Glutamatergic neuron (in vitro differentiated cells): ENCODE measurements around the gene IFIT1. TPM values are rescaled to one million over a fixed set of nuclear protein-coding genes. Genes with fewer than 3 reads are reported as not detected.

Source experiments
- DNase-seq: peaks from one replicate; pipeline ENCODE4 v3.0.0; 2022
- H3K27ac Mint-ChIP-seq: one replicate; pipeline ENCODE4 v1.8.0; 2020; ENCODE audit warnings: mild to moderate bottlenecking, mixed read lengths, inconsistent platforms; ENCODE audit not compliant: unreplicated experiment
- H3K27me3 Mint-ChIP-seq: one replicate; pipeline ENCODE4 v1.8.0; 2020; ENCODE audit warnings: mild to moderate bottlenecking, moderate library complexity, mixed read lengths, inconsistent platforms; ENCODE audit not compliant: unreplicated experiment
- H3K36me3 Mint-ChIP-seq: one replicate; pipeline ENCODE4 v1.8.0; 2020; ENCODE audit warnings: mild to moderate bottlenecking, mixed read lengths, inconsistent platforms; ENCODE audit not compliant: unreplicated experiment
- H3K4me1 Mint-ChIP-seq: one replicate; pipeline ENCODE4 v1.8.0; 2020; ENCODE audit warnings: mild to moderate bottlenecking, low read depth, mixed read lengths, inconsistent platforms; ENCODE audit not compliant: unreplicated experiment
- H3K4me3 Mint-ChIP-seq: one replicate; pipeline ENCODE4 v1.8.0; 2020; ENCODE audit warnings: mild to moderate bottlenecking, mixed read lengths, inconsistent platforms; ENCODE audit not compliant: unreplicated experiment
- H3K9me3 Mint-ChIP-seq: one replicate; pipeline ENCODE4 v1.8.0; 2020; ENCODE audit warnings: mild to moderate bottlenecking, moderate library complexity, mixed read lengths, inconsistent platforms; ENCODE audit not compliant: unreplicated experiment
- CTCF ChIP-seq: fragments of 200-600 bp; sonication (generic); IDR thresholded peaks from one replicate; pipeline ENCODE4 v1.5.0; 2021; ENCODE audit not compliant: partially characterized antibody, unreplicated experiment
- long read RNA-seq: library from polyadenylated mRNA; unstranded; transcript quantifications from one replicate; pipeline ENCODE4 v2.0.0, GENCODE V29; 2020; ENCODE audit not compliant: unreplicated experiment
- total RNA-seq: library from RNA; stranded (reverse); fragmentation: NEBNext Ultra II Directional; extraction: Animal tissue kit (Norgen Biotek cat#: 25700); gene quantifications from one replicate; pipeline ENCODE4 v1.2.1, GENCODE V29; 2021; ENCODE audit not compliant: unreplicated experiment

The IFIT1 gene
- total RNA-seq: not detected
- long read RNA-seq: 0 reads

- Mint-ChIP-seq H3K4me3 (no peak within 1 kb of the TSS), H3K9me3 (no peaks in the 10 kb centered on the region), H3K4me1 (no peaks in the 10 kb centered on the region), H3K27ac (no peak within 1 kb of the TSS), H3K36me3 (no peaks in the 10 kb centered on the region), H3K27me3 (no peaks in the 10 kb centered on the region)
- DNase-seq: no peak
- TF ChIP-seq CTCF: no peak
These were observed at the start of gene IFIT1 for GRCh38 chr10:89391907-89392756. Gene IFIT1, plus strand, starts transcription at chr10:89392623. Its CDS starts 90 bp downstream, at chr10:89392713.

GRCh38 chr10:89343089-89343767 is 49.2 kb upstream of the IFIT1 start:
- Mint-ChIP-seq H3K36me3 (no peaks in the 10 kb centered on the region), H3K4me1 (peaks cover 5% of the 10 kb centered on the region), H3K9me3 (peaks cover 2% of the 10 kb centered on the region), H3K27me3 (peaks cover 3% of the 10 kb centered on the region), H3K27ac (no peak overlapping the region), H3K4me3 (no peak overlapping the region)
- DNase-seq: no peak
- no peak for TF ChIP-seq CTCF

- Mint-ChIP-seq H3K4me3 (no peak overlapping the region), H3K27ac (no peak overlapping the region), H3K27me3 (peaks cover 2% of the 10 kb centered on the region), H3K4me1 (peaks cover 5% of the 10 kb centered on the region), H3K9me3 (no peaks in the 10 kb centered on the region), H3K36me3 (no peaks in the 10 kb centered on the region)
- no peak for DNase-seq
- no peak for TF ChIP-seq CTCF
These were observed 48.3 kb upstream of the IFIT1 start for GRCh38 chr10:89344156-89344555.

GRCh38 chr10:89345367-89346000 is 46.9 kb upstream of the IFIT1 start:
- no peak for DNase-seq
- Mint-ChIP-seq H3K27ac (no peak overlapping the region), H3K4me3 (no peak overlapping the region), H3K9me3 (no peaks in the 10 kb centered on the region), H3K4me1 (peaks cover 5% of the 10 kb centered on the region), H3K36me3 (no peaks in the 10 kb centered on the region), H3K27me3 (no peaks in the 10 kb centered on the region)
- no peak for TF ChIP-seq CTCF
